GM12864 (cell line): ENCODE data around the gene GFRA3.
A peak's percentile ranks its signal among the peaks of the same experiment; 100 is the strongest.

Source experiments
- DNase-seq: peaks from one replicate; pipeline ENCODE4 v3.0.0-alpha.2; 2011; ENCODE audit warnings: low read depth
- H3K4me3 ChIP-seq: 2 replicates; pipeline ENCODE4 v1.5.1; 2011; ENCODE audit warnings: mild to moderate bottlenecking, low read depth, low read length, control low read depth
- CTCF ChIP-seq: IDR thresholded peaks from 2 replicates; pipeline ENCODE4 v1.5.1; 2011; ENCODE audit warnings: low read depth, mild to moderate bottlenecking, moderate library complexity, low read length, control low read depth, inconsistent platforms; ENCODE audit errors: missing control alignments

Gene GFRA3

GRCh38 chr5:138273834-138274188 lies 610 bp downstream of the GFRA3 start:
- no peak for TF ChIP-seq CTCF
- DNase-seq = no peak
- peak overlapping the region; percentile 15; the same call in 1 of the 2 replicates for H3K4me3 ChIP-seq

DNA sequence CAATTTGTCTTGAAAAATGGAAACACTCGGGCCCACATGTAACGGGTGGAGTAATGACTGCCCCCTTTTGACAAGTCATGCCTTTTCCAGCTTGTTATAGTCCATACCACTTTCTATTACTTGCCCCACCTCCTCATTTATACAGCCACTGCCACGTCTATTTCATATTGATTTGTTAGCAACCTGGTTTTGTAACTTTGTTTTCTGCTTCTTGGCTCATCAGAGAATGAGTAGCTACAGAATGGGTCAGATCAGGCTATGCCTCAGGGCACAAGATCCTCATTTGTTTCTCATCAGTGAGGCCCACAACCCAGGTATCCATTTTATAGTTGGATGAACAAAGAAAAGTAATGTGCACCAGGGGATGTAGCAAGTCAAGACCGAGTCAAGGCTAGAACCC lies 1.7 kb downstream of the GFRA3 start:
- no peak for TF ChIP-seq CTCF
- H3K4me3 ChIP-seq = no peak overlapping the region
- DNase-seq = no peak

DNA sequence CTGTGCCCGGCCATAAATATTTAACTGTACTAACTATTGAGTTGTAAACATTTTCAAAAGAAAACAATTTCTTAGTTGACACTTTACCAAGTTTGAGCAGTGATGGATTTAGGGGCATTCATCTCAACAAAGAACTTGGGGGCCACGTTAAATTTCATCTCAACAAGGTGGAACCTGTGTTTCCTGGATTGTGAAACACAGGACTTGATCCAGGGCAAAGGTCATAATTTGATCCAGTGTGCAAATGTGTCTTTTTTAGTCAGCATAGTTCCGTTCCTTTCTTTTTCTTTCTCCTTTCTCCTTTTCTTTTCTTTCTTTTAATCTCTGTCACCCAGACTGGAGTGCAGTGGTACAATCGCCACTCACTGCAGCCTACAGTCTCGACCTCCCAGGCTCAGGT lies 3.1 kb downstream of the GFRA3 start:
- no peak for DNase-seq
- H3K4me3 ChIP-seq = no peak overlapping the region
- no peak for TF ChIP-seq CTCF

- no peak overlapping the region for H3K4me3 ChIP-seq
- DNase-seq = no peak
- TF ChIP-seq CTCF = no peak
Measured at GRCh38 chr5:138264183-138264582, 10.2 kb downstream of the GFRA3 start.

DNA sequence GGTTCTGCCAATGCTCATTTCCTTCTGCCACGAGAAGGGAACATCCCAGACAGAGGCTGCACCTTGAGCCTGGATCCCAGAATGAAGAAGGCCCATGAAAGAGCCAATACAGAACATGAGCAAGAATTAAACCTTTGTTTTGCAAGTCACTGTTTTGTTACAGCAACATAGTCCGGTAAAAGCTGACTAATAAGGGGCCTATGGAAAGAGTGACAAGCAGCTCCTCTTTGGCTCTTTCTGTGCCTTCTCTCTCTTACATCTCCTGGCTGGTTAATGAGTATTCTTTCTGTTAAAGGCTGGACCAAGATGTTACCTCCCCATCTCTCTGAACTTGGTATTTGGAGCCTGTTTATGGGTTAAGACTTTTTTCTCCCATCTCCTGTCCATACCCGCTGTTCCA lies 10.8 kb downstream of the GFRA3 start:
- no peak for TF ChIP-seq CTCF
- no peak overlapping the region for H3K4me3 ChIP-seq
- DNase-seq = no peak

- no peak overlapping the region for H3K4me3 ChIP-seq
- no peak for DNase-seq
- TF ChIP-seq CTCF = no peak
Measured at GRCh38 chr5:138258704-138259292, 15.6 kb downstream of the GFRA3 start.

GRCh38 chr5:138257583-138257982 lies 16.8 kb downstream of the GFRA3 start:
- no peak overlapping the region for H3K4me3 ChIP-seq
- DNase-seq = no peak
- no peak for TF ChIP-seq CTCF
